Left cardiac atrium (tissue), 4 donors: ENCODE results near the gene PKNOX2. TPM values are rescaled to one million over a fixed set of nuclear protein-coding genes. Genes with fewer than 3 reads are reported as not detected.

Source experiments
- ATAC-seq, 2 donors: fragments of 200-7000 bp; cut with Tn5 transposase; one replicate each; pipeline ENCODE4 v1.9.1; 2020; ENCODE audit warnings: mild to moderate bottlenecking in 2 of 2, moderate library complexity in 2 of 2
- DNase-seq: peaks from one replicate; pipeline ENCODE4 v3.0.0-alpha.2; 2020
- intact Hi-C, 2 donors: fragments of 100-400 bp; cut with DNase I; formaldehyde crosslinking; loops; one replicate each; pipeline versions ENCODE4 v1.14.1 to v1.15.1; 2022 to 2023
- total RNA-seq, 2 donors: library from RNA; stranded (reverse); fragmentation: NEBNext Ultra II Directional; extraction: Animal tissue kit (Norgen Biotek cat#: 25700); gene quantifications; one replicate each; pipeline ENCODE4 v1.2.1, GENCODE V29; 2021
- donor health status: DM: no; HTN: yes; CAD: no.
- donor health status: DM: no; HTN: yes; CAD: no; lungs with severe emphysema.
- donor health status: DM: yes; HTN: yes; CAD: no.
- donor health status: Dilated cardiomyopathy.

The PKNOX2 gene
- total RNA-seq, 2 donors from 2014 or later = 13.8 to 14.4 TPM

GRCh38 chr11:125371431-125371935 is 206.9 kb downstream of the PKNOX2 start:
- ATAC-seq (no peak), DNase-seq (no peak)
- intact Hi-C loops = loop anchor here in 1 of 2 donors (5.0 kb wide), 1 partner anchor 36 kb away; no protein-coding TSS in a partner anchor

GRCh38 chr11:125372088-125372487 is 207.5 kb downstream of the PKNOX2 start:
- ATAC-seq (no peak), DNase-seq (no peak)
- intact Hi-C loops = loop anchor here in 1 of 2 donors (5.0 kb wide), 1 partner anchor 35 kb away; no protein-coding TSS in a partner anchor

GRCh38 chr11:125372911-125373310 is 208.4 kb downstream of the PKNOX2 start:
- intact Hi-C loops = loop anchor here in 1 of 2 donors (5.0 kb wide), 1 partner anchor 34 kb away; no protein-coding TSS in a partner anchor
- no peak for DNase-seq

GRCh38 chr11:125373426-125374391 is 209.2 kb downstream of the PKNOX2 start:
- ATAC-seq (peak; percentile 57 to 60), DNase-seq (peak; percentile 54)
- intact Hi-C loops = loop anchor here in 1 of 2 donors (5.0 kb wide), 1 partner anchor 34 kb away; no protein-coding TSS in a partner anchor

More at GRCh38 chr11:125372911-125373310, 208.4 kb downstream of the PKNOX2 start:
- peak in 1 of 2 donors; percentile 9 for ATAC-seq

- intact Hi-C loops = loop anchor here in 1 of 2 donors (5.0 kb wide), 1 partner anchor 33 kb away; no protein-coding TSS in a partner anchor
- DNase-seq (no peak), ATAC-seq (no peak)
Observed at GRCh38 chr11:125374398-125374797, 209.8 kb downstream of the PKNOX2 start.

GRCh38 chr11:125375146-125375545 is 210.6 kb downstream of the PKNOX2 start:
- no peak for ATAC-seq
- intact Hi-C loops = no loop called here

GRCh38 chr11:125376117-125376516 is 211.6 kb downstream of the PKNOX2 start:
- DNase-seq (peak; percentile 79), ATAC-seq (peak; percentile 77 to 85)
- intact Hi-C loops = no loop called here

More at GRCh38 chr11:125375146-125375545, 210.6 kb downstream of the PKNOX2 start:
- DNase-seq = no peak

- intact Hi-C loops = no loop called here
- ATAC-seq (peak in 1 of 2 donors; percentile 34), DNase-seq (no peak)
Observed at GRCh38 chr11:125376856-125377255, 212.3 kb downstream of the PKNOX2 start.

GRCh38 chr11:125378083-125378482 is 213.5 kb downstream of the PKNOX2 start:
- intact Hi-C loops = no loop called here
- ATAC-seq (no peak), DNase-seq (no peak)

GRCh38 chr11:125378571-125378970 is 214.0 kb downstream of the PKNOX2 start:
- ATAC-seq = no peak
- DNase-seq = no peak
- intact Hi-C loops = no loop called here

- intact Hi-C loops = no loop called here
- ATAC-seq = no peak
- DNase-seq = no peak
Observed at GRCh38 chr11:125379565-125379964, 215.0 kb downstream of the PKNOX2 start.

- intact Hi-C loops = no loop called here
- no peak for DNase-seq
Observed at GRCh38 chr11:125379981-125380380, 215.4 kb downstream of the PKNOX2 start.

GRCh38 chr11:125380756-125381445 is 216.3 kb downstream of the PKNOX2 start:
- no peak for ATAC-seq
- no peak for DNase-seq
- intact Hi-C loops = no loop called here

More at GRCh38 chr11:125379981-125380380, 215.4 kb downstream of the PKNOX2 start:
- no peak for ATAC-seq

- ATAC-seq (no peak), DNase-seq (no peak)
- intact Hi-C loops = no loop called here
Observed at GRCh38 chr11:125381499-125382044, 217.0 kb downstream of the PKNOX2 start.

- intact Hi-C loops = no loop called here
- ATAC-seq = no peak
Observed at GRCh38 chr11:125382314-125382791, 217.8 kb downstream of the PKNOX2 start.

GRCh38 chr11:125382822-125383221 is 218.3 kb downstream of the PKNOX2 start:
- intact Hi-C loops = no loop called here
- DNase-seq (no peak), ATAC-seq (no peak)

More at GRCh38 chr11:125382314-125382791, 217.8 kb downstream of the PKNOX2 start:
- DNase-seq = no peak

- ATAC-seq = no peak
- intact Hi-C loops = no loop called here
- no peak for DNase-seq
Observed at GRCh38 chr11:125384825-125385224, 220.3 kb downstream of the PKNOX2 start.

GRCh38 chr11:125387901-125388300 is 223.3 kb downstream of the PKNOX2 start:
- intact Hi-C loops = no loop called here
- DNase-seq = no peak
- ATAC-seq = no peak

- no peak for DNase-seq
Observed at GRCh38 chr11:125388611-125389010, 224.1 kb downstream of the PKNOX2 start.

More at GRCh38 chr11:125388611-125389010, 224.1 kb downstream of the PKNOX2 start:
- ATAC-seq = no peak
- intact Hi-C loops = no loop called here
